ENCODE measurements around the gene CBX8. TPM values are rescaled to one million over a fixed set of nuclear protein-coding genes. Genes with fewer than 3 reads are reported as not detected.

CBX8 gene
- total RNA-seq, 1 donor from 2014 or later = 7.5 TPM

DNA sequence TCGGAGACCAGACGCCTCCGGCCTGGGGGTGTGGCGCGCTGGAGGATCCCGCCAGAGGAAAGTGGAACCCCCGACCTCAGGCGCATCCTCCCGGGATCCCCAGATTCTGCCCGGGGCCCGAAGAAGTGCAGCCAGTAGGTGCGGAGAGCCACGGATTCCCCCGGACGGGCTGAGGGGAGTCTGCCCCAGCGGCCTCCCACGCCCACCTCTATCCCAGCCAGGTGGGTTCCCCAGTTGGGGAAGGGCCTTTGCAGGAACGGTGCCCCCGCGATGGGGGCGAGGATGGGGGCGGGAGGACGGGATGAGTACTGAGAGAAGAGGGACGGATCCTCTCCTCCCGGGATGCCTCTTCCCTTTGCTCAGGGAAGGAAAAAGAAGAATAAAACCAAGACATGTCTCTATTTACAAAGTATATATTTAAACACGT lies 5.1 kb downstream of the CBX8 start:
- Histone ChIP-seq H3K4me3 (no peak overlapping the region), H3K27me3 (ENCODE audit: low read depth) (peaks cover 79% of the 10 kb centered on the region), H3K9me3 (replicated peaks) (no peaks in the 10 kb centered on the region), H3K4me1 (peaks cover 50% of the 10 kb centered on the region), H3K36me3 (peaks cover 10% of the 10 kb centered on the region), H3K27ac (replicated peaks) (no peak overlapping the region)
- no peak for DNase-seq
- intact Hi-C loops (cut with micrococcal nuclease) = no loop called here
- TF ChIP-seq CTCF (IDR thresholded peaks at IDR 0.05; ENCODE audit: borderline replicate concordance) = no peak

- Histone ChIP-seq H3K9me3 (replicated peaks) (no peaks in the 10 kb centered on the region), H3K27ac (replicated peaks) (no peak overlapping the region), H3K36me3 (peaks cover 10% of the 10 kb centered on the region), H3K27me3 (ENCODE audit: low read depth) (peaks cover 82% of the 10 kb centered on the region), H3K4me1 (peaks cover 48% of the 10 kb centered on the region), H3K4me3 (no peak overlapping the region)
- no peak for TF ChIP-seq CTCF (IDR thresholded peaks at IDR 0.05; ENCODE audit: borderline replicate concordance)
- intact Hi-C loops (cut with micrococcal nuclease) = no loop called here
- DNase-seq = no peak
Measured at GRCh38 chr17:79790805-79791734, 5.8 kb downstream of the CBX8 start.

DNA sequence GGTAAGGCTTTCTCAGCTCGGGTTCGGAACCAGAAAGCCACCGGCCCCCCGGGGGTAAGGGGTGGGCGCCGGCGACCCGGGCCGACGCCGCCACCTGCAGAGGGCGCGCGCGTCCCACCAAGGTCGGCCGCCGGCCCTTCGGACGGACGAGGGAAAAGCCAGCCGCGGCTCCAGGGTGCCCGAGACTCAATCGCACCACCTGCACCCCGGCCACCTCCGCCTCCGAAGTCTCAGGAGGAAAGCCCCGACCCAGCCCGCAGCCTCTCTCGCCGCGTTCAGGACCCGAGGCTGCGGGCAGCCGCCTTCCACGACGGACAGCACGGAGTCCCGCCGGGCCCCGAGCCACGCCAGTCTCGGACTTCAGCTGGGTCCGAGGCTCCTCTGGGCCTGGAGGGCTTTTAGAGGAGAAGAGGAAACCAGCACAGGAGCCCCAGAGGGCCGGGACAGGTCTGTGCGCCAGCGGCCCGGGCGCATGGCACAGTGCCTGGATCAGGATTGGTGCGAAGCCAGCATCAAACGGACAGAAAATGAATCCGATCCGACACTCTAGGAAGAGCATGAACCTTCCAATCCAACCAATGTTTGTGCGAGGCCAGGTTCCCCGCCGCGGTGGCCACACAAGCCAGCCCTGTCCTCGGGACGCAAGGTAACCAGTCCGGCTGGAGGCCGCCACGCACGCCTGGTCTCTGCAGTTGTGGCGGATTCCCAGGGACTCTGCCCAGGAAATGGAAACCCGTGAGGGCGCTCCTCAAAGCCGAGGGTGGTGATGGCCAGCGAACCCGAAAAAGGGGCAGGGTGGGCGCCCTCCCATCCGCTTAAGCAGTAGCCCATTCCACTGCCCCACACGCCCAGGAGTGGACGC lies 6.7 kb downstream of the CBX8 start:
- no peak for DNase-seq
- no peaks in the 10 kb centered on the region for H3K9me3 ChIP-seq (replicated peaks)
- peak; percentile 78 for TF ChIP-seq CTCF (IDR thresholded peaks at IDR 0.05; ENCODE audit: borderline replicate concordance)
- H3K4me1 ChIP-seq = peaks cover 49% of the 10 kb centered on the region
- intact Hi-C loops (cut with micrococcal nuclease) = no loop called here
- H3K4me3 ChIP-seq = peak overlapping the region; percentile 46
- H3K27me3 ChIP-seq (ENCODE audit: low read depth) = peaks cover 91% of the 10 kb centered on the region
- peaks cover 8% of the 10 kb centered on the region for H3K36me3 ChIP-seq
- H3K27ac ChIP-seq (replicated peaks) = no peak overlapping the region

DNA sequence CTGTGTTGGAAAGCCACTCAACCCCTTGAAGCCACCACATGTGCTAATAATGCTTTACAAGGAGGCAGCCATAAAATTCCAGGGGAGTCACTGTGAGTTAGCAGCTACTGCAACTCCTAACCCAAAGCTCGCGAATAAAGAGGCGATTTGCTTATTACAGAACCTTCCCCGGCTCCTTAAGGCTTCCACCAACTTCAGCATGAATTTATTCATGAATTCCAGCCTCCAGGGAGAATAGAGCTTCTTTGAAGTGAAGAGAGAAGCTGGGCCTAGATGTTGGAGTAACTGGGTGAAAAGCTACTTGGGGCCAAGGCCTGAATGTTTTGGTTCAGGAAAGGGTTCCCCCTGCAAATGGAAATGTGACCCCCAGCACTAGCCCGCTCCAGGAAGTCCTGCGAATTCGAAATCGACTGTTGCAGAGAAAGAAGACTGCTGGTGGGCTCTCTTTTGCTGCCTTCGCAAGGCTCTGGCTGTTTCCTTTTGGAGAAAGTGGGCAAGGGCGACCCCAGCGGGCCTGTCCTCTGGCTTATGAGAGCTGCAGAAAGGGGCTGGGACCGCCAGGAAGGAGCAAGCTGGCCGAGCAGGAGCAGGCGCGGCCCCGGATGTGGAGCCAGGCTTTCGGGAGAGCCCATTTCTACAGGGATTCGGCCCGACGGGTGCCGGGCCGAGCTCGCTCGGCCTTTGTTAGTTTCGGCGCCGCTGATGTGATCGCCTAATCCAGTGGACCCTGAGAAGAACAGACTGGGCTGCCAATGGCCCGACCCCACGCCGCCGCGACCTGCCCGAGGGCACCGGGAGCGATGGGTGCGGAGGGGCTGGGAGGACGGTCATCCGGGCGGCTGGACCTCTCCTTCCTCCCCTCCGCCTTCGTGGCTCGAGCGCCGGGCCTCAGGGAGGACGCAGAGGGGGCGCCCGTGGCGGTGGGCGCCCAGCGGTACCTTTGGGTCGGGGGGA lies 7.6 kb downstream of the CBX8 start:
- TF ChIP-seq CTCF (IDR thresholded peaks at IDR 0.05; ENCODE audit: borderline replicate concordance) = no peak
- Histone ChIP-seq H3K4me1 (peaks cover 49% of the 10 kb centered on the region), H3K9me3 (replicated peaks) (no peaks in the 10 kb centered on the region), H3K27me3 (ENCODE audit: low read depth) (peaks cover 95% of the 10 kb centered on the region), H3K36me3 (no peaks in the 10 kb centered on the region), H3K27ac (replicated peaks) (no peak overlapping the region), H3K4me3 (peak overlapping the region; percentile 46)
- intact Hi-C loops (cut with micrococcal nuclease) = no loop called here
- no peak for DNase-seq

DNA sequence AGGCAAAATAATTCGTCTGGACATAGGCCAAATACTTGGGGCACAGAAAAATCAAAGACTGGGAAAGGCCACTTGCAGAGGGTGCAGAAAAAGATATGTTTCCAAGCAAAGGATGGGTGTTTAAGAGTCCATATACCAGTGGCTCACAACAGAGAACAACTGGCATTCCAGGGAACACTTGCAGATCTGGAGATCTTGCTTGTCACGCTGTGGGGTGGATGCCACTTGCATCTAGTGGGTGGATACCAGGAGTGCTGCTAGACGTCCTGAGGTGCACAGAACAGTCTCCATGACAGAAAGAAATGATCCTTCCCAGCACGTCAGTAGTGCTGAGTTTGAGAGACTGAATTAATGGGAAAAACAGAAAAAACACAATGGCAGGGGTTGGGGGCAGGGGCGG lies 8.4 kb downstream of the CBX8 start:
- no peak for TF ChIP-seq CTCF (IDR thresholded peaks at IDR 0.05; ENCODE audit: borderline replicate concordance)
- Histone ChIP-seq H3K9me3 (replicated peaks) (no peaks in the 10 kb centered on the region), H3K27me3 (ENCODE audit: low read depth) (peaks cover 92% of the 10 kb centered on the region), H3K4me1 (peaks cover 49% of the 10 kb centered on the region), H3K4me3 (no peak overlapping the region), H3K36me3 (no peaks in the 10 kb centered on the region), H3K27ac (replicated peaks) (no peak overlapping the region)
- DNase-seq = no peak
- intact Hi-C loops (cut with micrococcal nuclease) = no loop called here

Measured in left ventricle myocardium inferior (tissue), 1 donor.